HG03432 (cell line): Measurements from ENCODE around the gene TTLL12.

Source experiments
- ATAC-seq: cut with Tn5 transposase; IDR thresholded peaks from one replicate; pipeline ENCODE4 v1.9.1; 2021; ENCODE audit warnings: mild to moderate bottlenecking, moderate library complexity; ENCODE audit not compliant: unreplicated experiment

Gene TTLL12

DNA sequence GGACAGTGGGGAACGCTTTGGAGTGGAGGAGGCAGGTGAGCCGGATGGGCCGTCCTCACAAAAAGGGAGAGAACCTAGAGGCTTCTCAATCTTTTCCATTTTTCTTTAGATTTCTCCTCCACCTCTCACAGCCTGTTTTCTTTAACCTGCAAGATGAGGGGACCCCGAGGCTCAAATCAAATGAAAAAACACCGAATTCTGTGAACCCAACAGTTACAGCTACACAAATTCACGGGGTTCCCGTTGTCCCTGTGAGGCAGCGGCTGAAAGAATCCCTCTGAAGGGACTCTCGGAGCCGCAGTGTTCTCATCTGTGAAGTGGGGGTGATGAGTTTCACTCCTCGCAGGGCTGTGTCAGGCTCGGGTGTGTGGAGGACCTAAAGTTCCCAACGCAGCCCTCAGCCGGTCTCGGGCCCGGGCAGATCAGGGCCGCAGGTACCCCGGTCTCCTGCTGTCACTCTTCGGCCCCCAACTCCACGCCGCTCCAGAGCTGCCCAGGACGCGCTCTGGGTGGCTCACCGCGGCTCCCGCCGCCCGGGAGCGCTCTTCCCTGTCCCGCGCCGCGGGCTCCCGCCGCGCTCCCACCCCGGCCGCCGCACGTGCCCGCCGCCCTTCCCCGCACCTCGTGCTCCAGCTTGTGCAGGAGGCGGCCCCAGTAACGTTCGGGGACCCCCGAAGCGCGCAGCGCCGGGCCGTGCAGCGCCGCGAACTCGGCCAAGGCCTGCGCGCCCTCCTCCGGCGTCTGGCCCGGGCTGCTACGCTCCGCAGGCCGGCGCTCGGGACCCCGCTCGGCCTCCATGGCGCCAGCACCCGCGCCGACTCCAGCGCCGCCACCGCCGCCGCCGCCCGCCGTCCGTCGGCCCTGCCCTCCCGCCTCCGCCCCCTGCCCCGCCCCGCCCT, at the start of gene TTLL12:
TSS of gene TTLL12 (minus strand) at position 863 of the 899 bp plus-strand sequence. CDS start at position 798, 65 bp downstream.
- peak; percentile 48 for ATAC-seq

DNA sequence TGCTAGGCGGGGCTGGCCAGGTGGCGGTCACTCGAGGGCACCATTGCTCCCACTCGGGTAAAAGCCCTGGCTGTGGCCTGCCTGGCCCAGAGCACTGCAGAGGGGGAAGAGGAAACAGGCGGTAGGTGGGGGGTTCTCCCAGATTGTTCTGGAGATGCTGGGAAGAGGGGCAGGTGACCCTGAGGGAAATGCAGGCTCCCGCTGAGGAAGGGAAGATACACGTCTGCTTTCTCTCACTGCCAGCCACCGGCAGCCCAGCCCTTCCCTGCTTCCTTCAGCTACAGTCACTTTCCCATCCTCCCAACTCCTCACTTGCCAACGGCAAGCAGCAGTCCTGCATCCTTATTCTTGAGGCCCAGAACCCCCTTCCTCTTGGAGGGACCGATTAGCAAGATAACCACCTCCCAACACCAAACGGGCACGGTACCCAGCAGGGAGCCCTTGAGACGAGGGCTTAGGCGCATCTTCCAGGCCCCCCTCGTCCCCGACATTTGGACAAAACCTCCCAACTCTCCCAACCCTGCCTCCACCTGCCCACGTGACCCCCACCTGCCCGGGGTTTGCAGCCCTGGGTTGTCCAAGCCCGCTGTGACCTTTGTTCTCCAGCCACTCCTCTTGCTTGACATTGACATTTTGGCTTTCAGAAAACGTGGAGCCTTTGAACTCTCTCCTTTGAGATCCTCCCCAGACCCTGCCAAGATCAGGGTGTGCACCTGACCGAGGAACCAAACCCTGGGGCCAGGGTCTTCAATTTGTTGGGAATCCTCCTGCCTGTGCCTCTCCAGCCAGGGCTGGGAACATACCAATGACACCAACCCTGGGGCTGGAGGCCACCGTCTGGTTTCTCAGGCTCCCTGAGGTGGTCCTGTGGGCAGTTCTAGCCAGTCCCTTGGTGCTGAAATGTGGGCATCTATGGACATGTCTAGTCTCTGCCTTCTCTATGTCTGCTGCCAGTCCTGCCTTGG, 48.8 kb upstream of the TTLL12 start:
- no peak for ATAC-seq

DNA sequence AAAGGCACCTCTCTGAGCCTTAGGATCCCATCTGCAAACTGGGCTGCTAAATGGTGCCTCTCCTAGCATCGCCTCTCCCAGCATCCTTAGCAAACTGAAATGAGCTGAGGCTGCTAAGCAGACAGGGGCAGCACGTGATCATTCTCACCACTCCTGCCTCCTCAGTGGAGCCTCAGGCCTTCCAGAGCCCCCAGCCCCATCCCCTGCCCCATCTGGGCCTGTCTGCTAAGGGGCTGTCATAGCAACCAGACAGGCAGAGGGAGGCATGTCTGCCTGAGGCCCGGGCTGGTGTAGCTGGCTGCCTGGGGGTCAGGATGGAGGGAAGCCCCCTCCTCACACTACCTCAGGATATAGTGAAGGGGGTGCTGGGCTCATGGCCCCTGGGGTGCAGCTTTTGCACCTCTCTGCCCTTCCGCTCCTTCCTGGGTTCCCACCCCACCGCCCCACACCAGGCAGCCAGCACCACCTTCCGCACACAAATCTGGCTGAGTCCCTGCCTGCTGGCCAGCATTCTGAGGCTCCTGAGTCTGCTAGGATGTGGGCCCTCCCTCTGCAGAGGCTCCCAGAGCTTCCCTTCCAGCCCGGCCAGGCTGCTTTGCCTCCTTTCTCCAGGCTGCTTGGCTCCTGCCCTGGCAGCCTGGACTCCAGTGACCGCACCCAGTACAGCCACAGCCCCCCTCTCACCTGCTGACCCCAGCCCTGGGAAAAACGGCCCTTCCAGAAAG, 47.5 kb upstream of the TTLL12 start:
- no peak for ATAC-seq

DNA sequence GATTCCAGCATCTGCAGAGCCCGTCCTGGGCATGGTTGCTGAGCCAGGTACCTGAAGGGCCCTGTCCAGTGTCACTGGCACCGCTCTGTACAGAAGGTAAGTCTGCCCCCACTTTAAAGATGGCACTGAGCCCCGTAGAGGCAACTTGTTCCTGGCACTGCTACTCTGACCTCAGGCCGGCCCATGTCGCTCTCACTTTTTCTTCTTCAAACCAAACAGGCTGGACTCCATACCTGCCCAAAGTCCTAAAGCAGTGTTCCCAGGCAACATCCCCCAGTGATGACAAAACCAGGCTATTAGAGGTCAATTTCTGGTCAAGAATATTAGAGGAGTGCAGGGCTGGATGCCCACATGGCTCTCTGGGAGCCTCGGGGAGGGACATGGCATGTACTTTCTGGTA, 46.6 kb upstream of the TTLL12 start:
- ATAC-seq, result no peak

DNA sequence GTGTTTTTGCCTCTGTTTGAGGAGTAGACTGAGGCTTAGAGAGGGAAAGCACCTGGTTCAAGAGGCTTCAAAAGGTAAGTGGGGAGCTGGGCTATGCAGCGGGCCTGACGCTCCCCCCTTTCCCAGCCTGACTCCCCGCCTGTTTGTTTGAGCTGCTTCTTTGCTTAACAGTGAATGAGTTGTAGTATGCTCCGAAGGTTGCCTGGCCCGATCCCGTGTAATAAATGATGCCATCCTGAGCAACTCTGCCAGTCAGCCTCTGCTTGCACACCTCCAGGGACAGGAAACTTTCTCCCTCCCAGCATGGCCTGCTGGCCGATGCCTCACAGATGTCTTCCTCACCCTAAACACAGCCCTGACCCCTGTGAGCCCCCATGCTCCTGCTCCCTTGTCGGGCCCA, 45.5 kb upstream of the TTLL12 start:
- no peak for ATAC-seq

DNA sequence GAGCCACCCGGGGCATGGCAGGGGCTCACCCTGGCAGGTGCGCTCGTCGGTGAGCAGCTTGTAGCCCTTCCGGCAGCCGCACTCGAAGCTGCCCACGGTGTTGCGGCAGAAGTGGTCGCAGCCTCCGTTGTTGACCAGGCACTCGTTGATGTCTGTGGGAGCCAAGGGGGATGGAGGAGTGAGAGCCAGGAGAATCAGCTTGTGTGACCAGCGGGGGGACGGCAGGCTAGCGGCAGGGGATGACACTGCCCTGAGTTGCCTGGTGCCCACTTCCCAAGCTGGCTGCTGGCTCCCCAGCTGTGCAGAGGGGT, 44.7 kb upstream of the TTLL12 start:
- ATAC-seq, result no peak

DNA sequence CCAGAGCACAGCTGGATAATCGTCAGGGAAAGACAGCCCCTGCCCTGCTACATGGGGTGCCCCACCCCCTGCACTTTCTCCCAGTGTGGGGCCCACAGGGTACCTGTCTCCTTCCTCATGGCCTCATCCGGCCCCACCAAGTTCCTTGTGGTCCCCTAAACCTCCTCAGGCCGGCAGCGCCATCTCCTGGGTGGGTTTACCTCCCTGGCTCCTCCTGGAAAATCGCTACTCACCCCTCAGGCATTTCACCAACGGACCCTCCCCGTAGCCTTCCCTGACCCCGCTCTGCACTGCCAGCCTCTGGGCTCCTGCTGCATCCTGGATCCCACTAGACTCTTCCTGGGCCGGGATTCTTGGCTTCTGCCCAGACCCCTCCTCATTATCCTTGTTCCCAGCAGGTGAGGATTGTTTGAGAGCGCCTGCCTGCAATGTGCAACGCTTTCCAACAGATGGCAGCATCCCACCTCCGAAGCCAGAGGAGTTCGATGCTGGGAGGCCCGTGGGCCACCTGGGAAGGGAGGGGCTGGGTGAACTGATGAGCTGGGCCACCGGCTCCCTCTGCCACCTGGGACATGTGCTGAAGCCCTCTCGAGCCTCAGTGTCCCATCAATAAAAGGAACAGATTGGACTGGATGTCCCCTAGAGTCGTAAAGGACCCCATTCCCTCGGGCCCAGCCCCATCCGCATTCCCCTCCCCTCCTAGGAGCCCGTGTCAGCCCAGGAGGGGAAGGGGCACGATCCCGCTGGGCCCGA, 44.2 kb upstream of the TTLL12 start:
- ATAC-seq, result no peak

DNA sequence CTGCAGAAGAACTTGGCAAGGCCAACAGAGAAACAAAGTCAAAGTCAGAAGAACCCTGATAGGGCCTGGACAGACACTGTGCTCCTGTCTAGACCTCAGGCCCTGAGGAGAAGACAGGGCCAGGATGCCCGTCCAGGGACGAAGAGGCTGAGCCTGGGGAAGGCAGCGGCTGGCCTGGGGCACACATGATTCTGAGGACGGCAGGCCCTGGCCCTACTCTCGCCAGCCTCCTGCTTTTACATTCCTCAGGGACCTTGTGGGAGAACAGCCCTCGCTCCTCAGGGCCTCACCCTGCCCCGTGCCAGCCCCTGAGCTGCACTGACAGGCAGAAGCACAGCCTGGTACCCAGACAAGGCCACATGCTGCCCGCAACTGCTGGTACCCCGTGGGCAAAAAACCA, 43.6 kb upstream of the TTLL12 start:
- no peak for ATAC-seq

DNA sequence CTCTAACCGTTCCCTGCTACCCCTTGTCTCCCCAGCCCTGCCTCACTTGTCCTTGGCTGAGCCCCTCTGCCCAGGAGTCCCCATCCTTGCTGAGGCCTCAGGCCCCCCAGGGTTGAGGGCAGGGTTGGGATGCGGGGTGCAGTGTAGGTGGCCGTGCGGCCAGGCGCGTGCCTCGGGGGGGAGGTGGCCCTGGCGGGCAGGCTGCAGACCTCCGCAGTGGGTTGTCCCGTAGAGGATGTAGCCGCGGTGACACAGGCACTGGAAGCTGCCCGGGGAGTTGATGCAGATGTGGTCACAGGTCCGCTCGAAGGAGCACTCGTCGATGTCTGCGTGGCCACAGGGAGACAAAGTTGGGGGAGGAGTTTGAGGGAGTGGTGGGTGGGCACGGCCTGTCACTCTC, 41.9 kb upstream of the TTLL12 start:
- no peak for ATAC-seq

DNA sequence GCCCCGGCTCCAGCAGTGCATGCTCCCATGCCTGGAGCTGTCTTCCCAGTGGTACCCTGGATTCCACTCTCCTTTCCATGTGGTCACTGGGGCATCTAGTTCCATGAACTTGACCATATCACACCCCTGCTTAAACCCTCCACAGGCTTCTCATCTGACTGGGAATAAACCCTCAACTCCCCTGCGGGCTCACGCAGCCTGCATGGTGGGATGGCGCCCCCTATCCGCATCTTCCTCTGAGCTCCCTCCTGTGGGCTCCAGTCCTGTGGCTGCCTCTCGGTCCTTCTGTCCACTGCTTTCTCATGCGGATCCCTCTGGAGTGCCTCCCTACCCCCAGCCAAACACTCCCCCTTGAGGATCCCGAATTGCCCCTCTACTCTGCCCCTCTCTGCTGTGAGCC, 41.4 kb upstream of the TTLL12 start:
- no peak for ATAC-seq

DNA sequence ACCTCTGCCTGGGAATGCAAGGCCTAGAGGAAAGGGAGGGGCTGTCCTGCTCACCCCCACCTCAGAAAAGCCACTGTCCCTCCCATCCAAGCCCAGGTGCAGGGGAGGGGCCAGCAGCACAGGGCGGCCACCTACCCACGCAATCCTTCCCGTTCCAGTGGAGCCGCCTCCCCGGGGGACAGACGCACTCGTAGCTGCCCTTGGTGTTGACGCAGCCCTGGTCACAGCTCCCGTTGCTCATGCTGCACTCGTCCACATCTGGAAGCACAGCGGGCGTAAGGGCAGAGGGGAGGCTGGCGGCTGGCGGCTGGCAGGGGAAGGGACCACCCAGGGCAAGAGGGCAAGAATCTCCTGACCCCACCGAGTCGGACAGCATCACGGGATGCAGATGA, 40.3 kb upstream of the TTLL12 start:
- ATAC-seq, result no peak

DNA sequence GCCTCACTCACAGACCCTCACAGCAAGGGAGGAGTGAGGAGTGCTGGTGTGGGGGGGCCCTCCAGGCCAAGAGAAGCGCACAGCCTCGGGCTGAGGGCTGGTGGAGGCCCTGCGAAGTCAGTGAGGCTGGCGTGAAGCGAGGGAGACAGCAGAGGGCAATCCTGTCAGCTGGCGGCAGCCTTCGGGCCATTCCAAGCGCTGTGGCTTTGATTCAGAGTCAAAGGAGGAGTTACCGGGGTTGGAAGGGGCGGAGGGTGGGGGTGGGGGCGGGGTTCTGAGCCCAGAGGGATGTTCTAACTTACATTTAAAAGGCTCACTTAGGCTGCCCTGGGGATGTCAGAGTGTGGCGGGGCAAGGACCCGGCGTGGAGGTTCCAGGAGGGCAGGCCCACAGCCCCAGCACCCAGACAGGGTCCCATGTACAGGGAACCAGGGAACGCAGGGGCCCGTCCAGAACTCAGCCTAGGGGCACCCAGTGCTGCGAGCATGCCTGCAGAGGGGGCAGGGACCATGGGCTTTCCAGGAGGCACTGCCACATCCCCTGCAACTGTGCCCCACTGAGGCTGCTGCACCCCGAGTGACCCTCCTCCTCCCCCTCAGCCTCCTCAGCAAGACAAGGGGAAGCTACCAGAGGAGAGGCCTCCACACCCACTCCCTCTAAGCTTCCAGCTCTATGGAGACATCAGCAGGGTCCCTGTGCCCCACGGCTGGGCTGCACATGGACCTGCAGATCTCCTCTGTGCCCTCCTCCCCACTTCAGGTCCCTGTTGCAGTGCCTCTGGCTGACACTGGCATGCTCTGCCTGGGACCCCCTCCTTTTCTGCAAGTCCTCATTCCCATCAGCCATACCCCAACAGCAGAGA, 39.7 kb upstream of the TTLL12 start:
- ATAC-seq, result no peak

DNA sequence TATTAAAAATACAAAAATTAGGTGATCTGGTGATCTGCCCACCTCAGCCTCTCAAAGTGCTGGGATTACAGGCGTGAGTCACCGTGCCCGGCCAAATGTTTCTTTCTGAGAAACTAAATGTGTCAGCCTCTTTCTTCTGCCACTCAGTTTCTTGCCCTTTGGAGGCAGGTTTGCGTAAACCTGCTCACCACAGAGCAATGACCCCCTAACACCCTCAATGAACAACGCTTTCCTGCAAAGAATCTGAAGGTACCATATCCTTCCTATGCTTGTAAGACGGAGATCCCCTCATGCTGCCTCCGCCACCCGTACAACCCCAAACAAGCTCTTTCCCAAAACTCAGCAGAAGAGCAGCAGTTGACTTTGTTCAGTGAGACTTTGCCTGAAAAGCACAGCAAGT, 38.7 kb upstream of the TTLL12 start:
- no peak for ATAC-seq

DNA sequence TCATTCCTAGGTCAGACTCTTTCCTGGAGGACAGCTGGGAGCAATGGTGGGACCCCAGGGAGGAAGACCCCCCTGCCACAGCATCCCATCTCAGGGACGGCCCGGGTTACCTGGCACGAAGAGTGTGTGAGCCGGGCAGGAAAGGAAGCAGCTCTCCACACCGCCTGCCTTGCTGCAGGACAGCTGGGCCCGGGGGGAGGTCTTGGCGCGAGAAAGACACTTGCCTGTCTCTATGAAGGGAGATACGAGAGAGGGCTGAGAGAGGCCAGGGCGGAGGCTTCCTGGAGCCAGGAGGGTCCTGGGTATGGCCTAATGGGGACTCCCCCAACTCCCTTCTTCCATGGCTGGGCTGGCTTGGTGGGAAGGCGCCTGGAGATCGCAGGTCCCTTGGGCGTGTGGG, 36.1 kb upstream of the TTLL12 start:
- no peak for ATAC-seq

DNA sequence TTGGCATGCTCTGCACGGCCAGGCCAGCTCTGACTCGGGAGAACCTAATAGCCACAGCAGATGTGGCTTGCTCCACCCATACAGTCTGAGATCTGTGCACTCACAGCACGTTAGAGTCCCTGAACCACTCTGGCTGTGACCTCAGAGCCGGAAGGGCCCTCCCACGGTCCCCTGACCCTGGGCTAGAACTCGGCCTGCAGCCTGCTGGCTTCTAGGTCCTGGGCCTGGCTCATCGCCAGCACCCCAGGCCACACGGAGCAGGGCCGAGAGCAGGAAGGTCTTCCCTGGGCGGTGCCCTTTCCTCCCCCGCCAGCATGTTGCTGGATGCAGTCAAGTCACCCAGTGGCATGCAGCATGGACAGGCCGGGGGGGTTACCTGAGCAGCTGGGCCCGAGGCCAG, 35.3 kb upstream of the TTLL12 start:
- no peak for ATAC-seq

DNA sequence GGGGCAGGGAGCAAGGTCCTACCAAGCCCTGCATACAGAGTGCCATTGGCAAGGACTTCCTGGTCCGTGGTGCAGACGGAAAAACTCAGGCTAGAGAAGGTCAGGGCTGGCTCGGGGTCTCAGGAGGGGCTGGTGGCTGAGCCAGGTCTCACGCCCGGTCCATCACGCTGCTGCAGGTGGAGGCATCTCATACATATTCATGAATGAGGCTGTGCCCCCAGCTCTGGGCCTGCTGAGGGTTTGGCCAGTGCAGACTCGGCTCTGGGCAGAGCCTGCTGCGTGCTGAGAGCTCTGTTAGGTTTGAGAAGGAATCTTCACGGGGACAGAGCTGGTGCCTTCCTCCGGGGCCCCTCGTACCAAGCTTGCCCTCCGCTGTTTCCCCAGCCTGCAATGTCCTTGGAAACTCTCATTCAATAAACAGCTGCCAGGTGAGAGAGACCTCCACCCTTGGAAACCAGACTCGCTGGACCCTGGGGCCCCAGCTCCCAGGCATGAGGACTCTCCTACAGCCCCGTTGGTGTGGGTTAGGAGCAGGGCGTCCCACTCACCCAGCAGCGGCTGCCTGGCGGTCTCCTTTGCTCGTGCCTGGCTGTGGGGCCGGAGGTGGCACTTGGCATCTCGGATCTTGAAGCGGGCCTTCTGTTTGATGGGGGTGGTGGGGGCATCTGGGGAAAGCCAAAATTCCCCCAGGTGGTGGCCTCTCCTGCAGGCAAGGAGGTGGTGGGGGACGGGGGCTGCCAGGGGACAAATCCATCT, 33.9 kb upstream of the TTLL12 start:
- no peak for ATAC-seq

DNA sequence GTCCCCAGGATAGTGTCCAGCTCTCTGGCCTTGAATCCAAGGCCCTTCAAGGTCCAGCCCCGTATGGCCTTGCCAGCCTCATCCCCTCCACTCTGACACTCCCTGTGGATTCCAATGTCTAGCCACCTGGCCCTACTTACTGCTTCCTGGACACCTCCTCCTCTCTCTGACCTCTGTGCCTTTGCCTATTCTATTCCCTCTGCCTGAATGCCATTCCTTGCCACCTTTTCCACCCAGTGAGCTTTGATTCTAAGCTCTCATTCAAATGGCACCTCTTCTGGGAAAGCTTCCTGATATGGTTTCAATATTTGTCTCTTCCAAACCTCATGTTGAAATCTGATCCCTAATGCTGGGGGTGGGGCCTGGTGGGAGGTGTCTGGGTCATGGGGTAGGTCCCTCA, 31.9 kb upstream of the TTLL12 start:
- ATAC-seq, result no peak

DNA sequence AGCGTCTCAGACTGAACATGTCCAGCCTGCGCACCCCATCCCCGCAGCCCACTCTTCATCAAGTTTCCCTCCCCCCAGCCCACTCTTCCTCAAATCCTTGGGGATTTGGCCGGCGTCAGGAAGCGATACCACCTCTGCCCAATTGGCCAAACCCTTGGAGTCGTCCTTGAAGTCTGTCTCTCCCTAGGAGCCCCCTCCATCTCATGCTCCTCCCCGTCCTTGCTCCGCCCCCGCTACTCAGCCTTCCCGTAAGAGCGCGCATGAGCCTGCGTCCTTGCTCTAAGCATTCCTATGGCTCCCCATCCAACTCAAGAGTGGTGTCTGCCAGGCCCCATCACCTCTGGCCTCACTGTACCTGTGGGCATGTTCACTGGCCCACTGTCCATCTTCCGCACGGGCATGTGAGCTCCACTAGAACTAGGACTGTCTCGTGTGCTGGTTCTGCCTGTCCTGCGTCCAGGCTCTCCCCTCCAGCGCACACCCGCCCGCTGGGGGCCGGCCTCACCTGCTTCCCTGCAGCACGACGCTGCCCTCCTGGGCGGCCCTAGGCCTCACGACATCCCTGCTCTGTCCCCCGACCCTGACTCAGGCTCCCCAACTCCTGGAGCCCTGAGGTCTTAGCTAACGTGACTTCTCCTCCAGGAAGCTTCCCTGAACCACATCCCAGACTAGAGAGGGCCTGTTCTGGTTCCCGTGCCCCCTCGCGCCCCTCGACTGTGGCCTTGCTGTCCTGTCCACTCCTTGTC, 30.5 kb upstream of the TTLL12 start:
- ATAC-seq, result no peak
